Measurements from ENCODE around the gene EPS15. TPM values are rescaled to one million over a fixed set of nuclear protein-coding genes. Genes with fewer than 3 reads are reported as not detected.

The EPS15 gene
- total and polyA plus RNA-seq, 2 experiments from 2014 or later: 14.9 to 46.0 TPM

DNA sequence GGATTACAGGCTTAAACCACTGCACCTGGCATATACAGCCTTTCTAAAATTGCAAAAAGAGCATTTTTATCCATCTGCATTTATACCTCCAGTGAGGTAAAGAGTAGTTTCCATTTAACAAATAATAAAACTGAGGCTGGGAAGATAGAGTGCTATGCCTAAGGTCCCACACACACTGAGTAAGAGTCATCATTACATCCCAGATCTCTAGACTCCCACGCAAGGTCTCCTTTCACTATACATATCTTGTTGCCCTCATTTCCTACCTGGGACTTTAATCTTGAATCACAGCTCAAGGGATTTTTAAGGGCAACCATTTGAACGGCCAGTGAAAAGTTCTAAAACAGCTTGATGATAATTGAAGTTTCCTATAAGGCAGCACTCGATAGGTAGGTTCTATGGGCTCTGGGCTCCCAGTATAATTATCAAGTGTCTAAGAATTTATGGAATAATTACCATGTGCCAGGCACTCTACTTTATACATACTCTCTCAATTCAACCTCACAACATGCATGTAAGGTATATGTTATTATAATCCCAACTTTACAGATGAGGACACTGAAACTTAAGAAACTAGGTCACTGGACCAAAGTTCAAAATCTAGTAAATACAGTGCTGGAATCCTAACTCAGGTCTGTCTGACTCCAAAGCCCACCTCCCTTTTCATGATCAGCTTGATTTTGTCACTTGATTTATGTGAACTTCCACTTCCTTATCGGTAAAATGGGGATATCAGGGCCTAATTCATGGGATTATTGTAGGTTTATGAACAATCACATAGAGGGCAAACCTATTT is 23.3 kb upstream of the EPS15 start:
- Histone ChIP-seq H3K79me2 (no peaks in the 10 kb centered on the region), H3K9me3 (ENCODE audit: low read depth) (no peaks in the 10 kb centered on the region), H3K27me3 (no peaks in the 10 kb centered on the region), H4K20me1 (ENCODE audit: insufficient read depth, poor library complexity, severe bottlenecking) (no peaks in the 10 kb centered on the region), H3K4me3 (no peak overlapping the region), H3K9me2 (replicated peaks; ENCODE audit: insufficient read depth) (no peaks in the 10 kb centered on the region), H3K4me1 (ENCODE audit: insufficient read depth) (no peaks in the 10 kb centered on the region), H3K36me3 (replicated peaks; ENCODE audit: insufficient read depth, low read depth) (no peaks in the 10 kb centered on the region), H3K27ac (no peak overlapping the region), H3K4me2 (no peak overlapping the region), H2AFZ (no peak overlapping the region)
- WGBS (ENCODE audit: low lambda C conversion rate, missing lambda C conversion rate): 89% methylated on average over 4 of the region's 4 CpGs
- no peak for DNase-seq (ENCODE audit: low spot score)
- TF ChIP-seq CTCF (IDR thresholded peaks at IDR 0.05; ENCODE audit: poor library complexity) (no peak), EZH2 (IDR thresholded peaks at IDR 0.05; ENCODE audit: borderline replicate concordance) (no peak), EZH2phosphoT487 (IDR thresholded peaks at IDR 0.05; ENCODE audit: low read depth, severe bottlenecking, unreplicated experiment) (no peak)

GRCh38 chr1:51541313-51542050 is 22.4 kb upstream of the EPS15 start:
- no peak for DNase-seq (ENCODE audit: low spot score)
- H3K4me2 ChIP-seq: no peak overlapping the region
- TF ChIP-seq EZH2phosphoT487 (IDR thresholded peaks at IDR 0.05; ENCODE audit: low read depth, severe bottlenecking, unreplicated experiment): no peak
- no peak for TF ChIP-seq EZH2 (IDR thresholded peaks at IDR 0.05; ENCODE audit: borderline replicate concordance)
- TF ChIP-seq CTCF (IDR thresholded peaks at IDR 0.05; ENCODE audit: poor library complexity): no peak
- no peak overlapping the region for H3K4me3 ChIP-seq
- no peaks in the 10 kb centered on the region for H3K4me1 ChIP-seq (ENCODE audit: insufficient read depth)
- no peaks in the 10 kb centered on the region for H4K20me1 ChIP-seq (ENCODE audit: insufficient read depth, poor library complexity, severe bottlenecking)
- no peaks in the 10 kb centered on the region for H3K79me2 ChIP-seq
- H2AFZ ChIP-seq: no peak overlapping the region
- no peaks in the 10 kb centered on the region for H3K36me3 ChIP-seq (replicated peaks; ENCODE audit: insufficient read depth, low read depth)
- H3K27ac ChIP-seq: peak overlapping the region; percentile 52
- 59% methylated on average over 2 of the region's 2 CpGs for WGBS (ENCODE audit: low lambda C conversion rate, missing lambda C conversion rate)
- H3K9me2 ChIP-seq (replicated peaks; ENCODE audit: insufficient read depth): no peaks in the 10 kb centered on the region
- no peaks in the 10 kb centered on the region for H3K27me3 ChIP-seq
- no peaks in the 10 kb centered on the region for H3K9me3 ChIP-seq (ENCODE audit: low read depth)

- Histone ChIP-seq H3K4me2 (no peak overlapping the region), H3K4me3 (no peak overlapping the region), H3K9me3 (ENCODE audit: low read depth) (no peaks in the 10 kb centered on the region), H2AFZ (no peak overlapping the region), H4K20me1 (ENCODE audit: insufficient read depth, poor library complexity, severe bottlenecking) (no peaks in the 10 kb centered on the region), H3K36me3 (replicated peaks; ENCODE audit: insufficient read depth, low read depth) (no peaks in the 10 kb centered on the region), H3K9me2 (replicated peaks; ENCODE audit: insufficient read depth) (no peaks in the 10 kb centered on the region), H3K79me2 (no peaks in the 10 kb centered on the region), H3K4me1 (ENCODE audit: insufficient read depth) (no peaks in the 10 kb centered on the region), H3K27me3 (no peaks in the 10 kb centered on the region), H3K27ac (no peak overlapping the region)
- 94% methylated on average over 1 of the region's 1 CpG for WGBS (ENCODE audit: low lambda C conversion rate, missing lambda C conversion rate)
- no peak for TF ChIP-seq CTCF (IDR thresholded peaks at IDR 0.05; ENCODE audit: poor library complexity)
- no peak for TF ChIP-seq EZH2 (IDR thresholded peaks at IDR 0.05; ENCODE audit: borderline replicate concordance)
- no peak for TF ChIP-seq EZH2phosphoT487 (IDR thresholded peaks at IDR 0.05; ENCODE audit: low read depth, severe bottlenecking, unreplicated experiment)
- DNase-seq (ENCODE audit: low spot score): no peak
Measured at GRCh38 chr1:51537568-51537967, 18.5 kb upstream of the EPS15 start.

All from hepatocyte (in vitro differentiated cells).